Cardiac septum (tissue), 1 donor: ENCODE data around the gene SLC13A2. TPM values are rescaled to one million over a fixed set of nuclear protein-coding genes. Genes with fewer than 3 reads are reported as not detected.

Source experiments
- total RNA-seq: library from RNA; stranded (reverse); fragmentation: NEBNext Ultra II Directional; extraction: Animal tissue kit (Norgen Biotek cat#: 25700); gene quantifications from one replicate; pipeline ENCODE4 v1.2.1, GENCODE V29; 2021
- donor health status: DM: no; HTN: no; CAD: no.

The SLC13A2 gene
- total RNA-seq, 1 donor from 2014 or later, result not detected

Other genes with a start within 250 kb of the SLC13A2 start
- gene TMEM97, start 154.4 kb upstream of the SLC13A2 start, total RNA-seq, result 3.9 TPM
- 17.3 TPM for gene IFT20, start 138.2 kb upstream of the SLC13A2 start, total RNA-seq
- 58.5 TPM for gene TNFAIP1, start 137.9 kb upstream of the SLC13A2 start, total RNA-seq
- 127 TPM for gene POLDIP2, start 116.1 kb upstream of the SLC13A2 start, total RNA-seq
- gene SEBOX, start 108.4 kb upstream of the SLC13A2 start, total RNA-seq, result not detected
- 48.2 TPM for gene VTN, start 103.3 kb upstream of the SLC13A2 start, total RNA-seq
- 10.4 TPM for gene SARM1, start 102.0 kb upstream of the SLC13A2 start, total RNA-seq
- 2.7 TPM for gene SLC46A1, start 67.4 kb upstream of the SLC13A2 start, total RNA-seq
- gene FOXN1, start 32.7 kb downstream of the SLC13A2 start, total RNA-seq, result not detected
- gene UNC119, start 79.0 kb downstream of the SLC13A2 start, total RNA-seq, result 16.0 TPM
- 51.5 TPM for gene PIGS, start 97.9 kb downstream of the SLC13A2 start, total RNA-seq
- gene ALDOC, start 103.3 kb downstream of the SLC13A2 start, total RNA-seq, result 326 TPM
- gene SPAG5, start 125.4 kb downstream of the SLC13A2 start, total RNA-seq, result 0.78 TPM
- gene RSKR, start 140.5 kb downstream of the SLC13A2 start, total RNA-seq, result 6.8 TPM
- 70.4 TPM for gene BLTP2, start 171.5 kb downstream of the SLC13A2 start, total RNA-seq
- gene SDF2, start 188.3 kb downstream of the SLC13A2 start, total RNA-seq, result 26.6 TPM
- 48.4 TPM for gene SUPT6H, start 188.6 kb downstream of the SLC13A2 start, total RNA-seq
- gene PROCA1, start 238.2 kb downstream of the SLC13A2 start, total RNA-seq, result 2.0 TPM
- 15.3 TPM for gene RAB34, start 244.2 kb downstream of the SLC13A2 start, total RNA-seq
- gene RPL23A, start 246.3 kb downstream of the SLC13A2 start, total RNA-seq, result 725 TPM